GM18868 (cell line): Measurements from ENCODE around the gene LRRC4B.

Experiments used
- ATAC-seq: cut with Tn5 transposase; IDR thresholded peaks from one replicate; pipeline ENCODE4 v1.9.1; 2021; ENCODE audit warnings: mild to moderate bottlenecking, moderate library complexity; ENCODE audit not compliant: unreplicated experiment

Gene LRRC4B

GRCh38 chr19:50554212-50554611 lies 14.0 kb downstream of the LRRC4B start:
- no peak for ATAC-seq

GRCh38 chr19:50553134-50553703 lies 15.0 kb downstream of the LRRC4B start:
- no peak for ATAC-seq

GRCh38 chr19:50552540-50552939 lies 15.7 kb downstream of the LRRC4B start:
- no peak for ATAC-seq

GRCh38 chr19:50551715-50552187 lies 16.5 kb downstream of the LRRC4B start:
- ATAC-seq = no peak

- no peak for ATAC-seq
Measured at GRCh38 chr19:50551034-50551714, 17.1 kb downstream of the LRRC4B start.

- no peak for ATAC-seq
Measured at GRCh38 chr19:50550594-50550966, 17.7 kb downstream of the LRRC4B start.

GRCh38 chr19:50549927-50550593 lies 18.2 kb downstream of the LRRC4B start:
- ATAC-seq = no peak

GRCh38 chr19:50549059-50549926 lies 18.9 kb downstream of the LRRC4B start:
- no peak for ATAC-seq

GRCh38 chr19:50548191-50549058 lies 19.8 kb downstream of the LRRC4B start:
- ATAC-seq = no peak

GRCh38 chr19:50547385-50548190 lies 20.6 kb downstream of the LRRC4B start:
- no peak for ATAC-seq

- ATAC-seq = no peak
Measured at GRCh38 chr19:50546527-50547221, 21.6 kb downstream of the LRRC4B start.

- no peak for ATAC-seq
Measured at GRCh38 chr19:50542943-50543342, 25.3 kb downstream of the LRRC4B start.

- no peak for ATAC-seq
Measured at GRCh38 chr19:50537769-50538230, 30.4 kb downstream of the LRRC4B start.

- ATAC-seq = no peak
Measured at GRCh38 chr19:50537306-50537685, 30.9 kb downstream of the LRRC4B start.

GRCh38 chr19:50536662-50537305 lies 31.5 kb downstream of the LRRC4B start:
- no peak for ATAC-seq

- no peak for ATAC-seq
Measured at GRCh38 chr19:50535672-50536187, 32.5 kb downstream of the LRRC4B start.

- no peak for ATAC-seq
Measured at GRCh38 chr19:50534478-50534877, 33.8 kb downstream of the LRRC4B start.

GRCh38 chr19:50532952-50533351 lies 35.3 kb downstream of the LRRC4B start:
- ATAC-seq = no peak
